ENCODE results near the gene TMEM179B.
"Not testable (repeated sequence)": the region's sequence is repeated elsewhere in the genome, so short reads cannot be mapped to it uniquely, and the experiment has no call there.

GRCh38 chr11:62760867-62761227, 26.4 kb upstream of the TMEM179B start:
- TF ChIP-seq CTCF (conservative IDR thresholded peaks at IDR 0.05 in 1 of 2, IDR thresholded peaks at IDR 0.05 in 1 of 2; ENCODE audit: extremely low read depth in 1 of 2, insufficient read depth in 1 of 2, low read depth in 1 of 2, low read length in 2 of 2); EZH2 (IDR thresholded peaks at IDR 0.05; ENCODE audit: borderline replicate concordance, low read length): not testable (repeated sequence)

Measured in mammary epithelial cell (primary cell).